HS-5 (cell line): ENCODE measurements around the gene AMIGO1.

Source experiments
- DNase-seq: peaks from one replicate; pipeline ENCODE4 v3.0.0-alpha.2; 2012; ENCODE audit warnings: low read depth

The AMIGO1 gene

DNA sequence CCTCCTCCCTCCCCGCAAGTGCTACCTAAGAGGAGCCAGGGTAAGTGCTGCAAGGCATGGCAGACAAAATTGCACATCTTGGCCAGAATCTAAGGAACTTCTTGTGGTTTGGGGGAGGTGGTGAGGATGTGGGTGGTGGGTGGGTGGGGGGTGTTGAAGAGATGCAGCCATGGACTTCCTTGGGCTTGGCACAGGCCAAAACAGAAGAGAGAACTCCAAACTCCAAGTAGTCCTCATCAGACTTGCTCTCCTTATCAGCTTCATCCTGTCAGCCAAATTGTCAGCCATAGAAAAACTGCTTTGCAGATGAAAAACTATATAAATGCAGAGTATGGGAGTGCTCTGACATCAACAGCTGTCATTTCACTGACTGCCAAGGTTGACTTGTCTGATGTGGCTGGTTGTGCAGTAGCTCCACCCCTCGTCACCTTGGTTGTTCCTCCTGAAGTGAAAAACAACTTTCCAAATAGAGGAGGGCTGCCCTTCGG lies 7.1 kb downstream of the AMIGO1 start:
- no peak for DNase-seq

DNA sequence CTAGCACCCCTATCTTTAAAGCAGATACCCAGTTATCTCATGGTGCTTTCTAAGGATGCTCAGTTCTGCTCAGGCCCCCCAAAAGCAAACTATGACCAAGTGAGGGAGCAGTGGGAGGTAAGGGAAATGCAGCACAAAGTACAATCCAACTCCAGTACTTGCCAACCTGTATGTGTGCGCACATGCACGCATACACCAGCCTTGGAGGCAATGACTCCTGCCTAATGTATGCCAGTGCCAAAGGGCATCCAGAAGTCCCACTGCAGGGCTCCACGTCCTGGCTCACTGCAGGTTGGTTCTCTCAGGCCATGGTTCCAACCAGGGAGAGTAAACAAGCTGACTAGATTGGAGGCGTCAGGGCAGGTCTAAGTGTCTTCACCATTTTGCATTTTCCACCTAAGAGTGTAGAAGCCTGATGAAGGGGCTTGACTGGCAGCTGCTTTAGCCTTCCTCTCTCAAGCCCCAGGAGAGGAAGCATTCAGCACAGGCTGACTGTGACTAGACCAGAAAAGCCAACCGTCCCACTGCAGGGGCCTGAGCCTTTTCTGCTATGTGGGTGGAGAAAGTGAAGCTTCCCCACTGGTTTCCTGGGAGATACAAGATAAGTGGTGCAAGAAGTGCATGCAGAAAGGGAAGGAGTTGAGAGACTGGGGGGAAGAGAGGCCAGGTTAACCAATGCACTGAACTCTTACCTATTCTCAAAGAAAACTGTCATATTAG lies 7.7 kb downstream of the AMIGO1 start:
- no peak for DNase-seq

DNA sequence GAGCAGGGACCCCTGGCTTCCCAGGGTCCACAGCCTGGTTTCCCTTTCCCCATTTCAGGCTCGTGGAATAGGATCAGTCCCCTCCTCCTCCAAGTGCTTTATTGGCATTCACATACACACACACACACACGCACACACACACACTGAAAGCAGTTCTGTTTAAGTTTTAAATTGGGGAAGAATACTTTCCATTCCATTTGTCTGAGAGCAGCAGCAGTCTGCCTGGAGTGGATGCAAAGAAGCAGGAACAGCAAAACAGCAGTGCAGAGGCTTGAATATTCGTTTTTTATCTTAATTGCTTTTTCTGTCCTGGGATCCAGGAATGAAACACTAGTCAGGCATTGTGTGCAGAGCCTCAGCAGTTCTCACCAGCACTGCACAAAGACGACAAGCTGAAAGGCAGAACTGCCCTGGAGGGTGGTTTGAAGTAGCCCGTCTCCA lies 8.6 kb downstream of the AMIGO1 start:
- DNase-seq: no peak

DNA sequence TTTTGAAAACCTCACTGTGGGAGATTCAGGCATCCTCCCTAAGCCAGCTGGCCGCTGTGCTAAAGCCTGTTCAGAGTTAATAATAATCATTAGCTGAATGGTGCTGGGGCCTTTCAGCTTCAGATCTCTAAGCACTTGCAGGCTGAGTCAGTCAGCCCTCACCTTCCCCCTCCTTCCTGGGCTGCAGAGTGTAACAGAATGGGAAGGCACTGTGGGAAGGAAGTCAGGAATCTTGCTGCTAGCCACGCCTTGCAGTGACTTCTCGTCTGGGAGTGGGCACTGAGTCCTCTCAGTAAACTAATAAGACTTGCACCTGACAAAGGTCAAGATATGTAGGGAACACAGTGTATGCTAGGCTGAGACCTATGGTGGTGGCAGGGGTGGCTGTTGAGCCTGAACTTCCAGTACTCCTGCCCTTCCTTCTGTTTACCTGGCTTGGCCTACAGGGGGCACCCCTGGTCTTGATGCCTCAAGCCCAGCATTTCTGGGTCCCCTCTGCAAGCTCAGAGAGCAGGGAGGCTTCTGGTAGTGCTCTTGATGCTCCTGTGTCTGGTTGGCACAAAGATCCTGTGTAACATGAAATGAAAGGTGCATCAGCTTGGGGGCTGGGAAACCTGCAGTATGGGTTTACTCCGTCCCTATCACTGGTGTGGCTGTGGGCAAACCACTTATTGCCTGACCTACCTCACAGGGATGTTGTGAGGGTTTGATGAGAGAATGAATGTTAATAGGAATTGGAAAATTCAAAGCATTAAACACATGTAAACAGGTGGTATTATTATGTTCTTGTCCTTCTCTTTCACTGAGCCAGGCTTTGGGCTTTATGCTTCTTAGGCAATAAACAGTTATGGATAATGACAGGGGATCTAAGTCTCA lies 9.6 kb downstream of the AMIGO1 start:
- DNase-seq: no peak

DNA sequence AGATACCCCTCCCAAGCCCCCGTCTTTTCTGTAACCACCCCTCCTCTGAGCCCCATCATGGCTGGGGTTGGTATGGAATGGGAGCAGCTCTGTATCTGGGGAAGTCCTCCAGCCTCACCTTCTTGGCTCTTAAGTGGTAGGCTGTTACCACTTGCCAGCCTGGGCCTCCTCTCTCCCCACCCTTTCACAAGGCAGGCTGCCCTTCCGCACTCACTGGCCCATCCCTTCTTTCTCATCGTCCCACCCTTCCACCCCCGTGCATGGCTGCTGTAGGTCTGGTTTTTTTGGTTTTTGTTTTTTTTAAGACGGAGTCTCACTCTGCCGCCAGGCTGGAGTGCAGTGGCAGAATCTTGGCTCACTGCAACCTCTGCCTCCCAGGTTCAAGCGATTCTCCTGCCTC lies 10.4 kb downstream of the AMIGO1 start:
- DNase-seq: no peak

DNA sequence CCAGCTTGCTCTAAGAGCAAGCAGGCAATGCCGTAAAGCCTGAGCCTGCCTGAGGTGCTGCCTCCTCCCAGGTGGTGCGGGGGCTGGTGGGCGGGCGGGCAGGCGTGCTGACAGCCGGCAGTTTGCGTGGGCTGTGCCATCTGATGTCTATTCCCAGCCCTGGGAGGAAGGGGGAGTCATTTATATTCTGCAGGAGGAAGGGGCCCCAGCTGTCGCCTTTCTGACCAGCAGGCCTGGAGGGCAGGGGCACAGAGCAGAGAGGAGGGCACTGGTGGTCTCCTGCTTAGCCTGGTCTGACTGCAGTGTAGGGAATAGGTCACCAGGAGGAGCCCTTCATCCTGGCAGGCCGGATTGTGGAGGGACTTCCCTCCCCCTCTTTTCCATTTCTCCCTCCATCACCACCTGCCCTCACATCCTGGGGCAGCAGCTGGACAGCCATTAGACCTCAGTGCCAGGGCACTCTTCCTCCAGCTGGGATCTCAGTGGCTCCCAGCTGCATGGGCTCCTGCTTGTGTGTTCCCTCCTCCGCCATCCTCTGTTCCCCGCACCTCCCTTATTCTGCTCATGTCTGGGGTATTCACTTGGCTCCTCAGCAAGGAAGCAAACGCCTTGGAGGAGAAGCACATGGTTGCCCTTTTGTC lies 11.2 kb downstream of the AMIGO1 start:
- no peak for DNase-seq

DNA sequence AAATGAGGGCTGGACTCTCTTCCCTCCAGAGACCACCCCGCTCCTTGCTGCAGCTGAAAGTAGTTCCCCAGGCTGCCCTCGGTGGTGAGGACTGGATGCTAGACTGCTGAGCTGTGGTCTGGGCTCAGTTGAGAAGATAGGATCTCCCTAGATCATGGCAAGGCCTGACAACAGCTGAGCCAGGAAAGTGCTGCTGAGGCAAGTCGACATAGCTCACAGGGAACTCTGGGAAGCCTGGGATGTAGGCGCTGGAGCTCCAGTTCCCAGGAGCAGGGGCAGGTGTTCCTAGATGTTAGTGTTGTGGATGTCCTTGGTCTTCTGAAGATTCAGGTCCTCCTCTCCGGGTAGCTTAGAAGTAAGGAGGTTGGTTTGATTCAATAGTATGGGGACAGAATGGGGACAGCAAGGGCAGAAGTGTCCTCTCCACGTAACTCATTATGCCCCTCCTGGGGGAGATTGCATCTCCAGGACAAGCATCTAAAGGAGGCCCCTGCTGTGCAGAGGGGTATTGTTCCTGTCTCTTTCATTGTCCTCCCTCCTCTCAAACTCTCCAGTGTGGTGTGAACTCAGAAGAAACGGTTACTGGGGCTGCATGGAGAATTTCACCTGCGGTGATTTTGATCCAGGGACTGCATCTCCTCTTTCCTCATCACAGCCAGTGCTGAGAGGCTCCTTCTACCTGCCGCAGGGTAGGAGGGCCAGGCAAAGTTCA lies 11.9 kb downstream of the AMIGO1 start:
- DNase-seq: no peak

DNA sequence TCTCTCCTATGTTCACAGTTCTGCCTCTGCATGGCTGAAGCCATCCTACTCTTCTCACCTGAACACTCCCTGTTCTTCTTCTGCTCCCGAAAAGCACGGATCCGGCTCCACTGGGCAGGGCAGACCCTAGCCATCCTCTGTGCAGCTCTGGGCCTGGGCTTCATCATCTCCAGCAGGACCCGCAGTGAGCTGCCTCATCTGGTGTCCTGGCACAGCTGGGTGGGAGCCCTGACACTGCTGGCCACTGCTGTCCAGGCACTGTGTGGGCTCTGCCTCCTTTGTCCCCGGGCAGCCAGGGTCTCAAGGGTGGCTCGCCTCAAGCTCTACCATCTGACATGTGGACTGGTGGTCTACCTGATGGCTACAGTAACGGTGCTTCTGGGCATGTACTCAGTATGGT lies 13.8 kb downstream of the AMIGO1 start:
- DNase-seq: no peak

DNA sequence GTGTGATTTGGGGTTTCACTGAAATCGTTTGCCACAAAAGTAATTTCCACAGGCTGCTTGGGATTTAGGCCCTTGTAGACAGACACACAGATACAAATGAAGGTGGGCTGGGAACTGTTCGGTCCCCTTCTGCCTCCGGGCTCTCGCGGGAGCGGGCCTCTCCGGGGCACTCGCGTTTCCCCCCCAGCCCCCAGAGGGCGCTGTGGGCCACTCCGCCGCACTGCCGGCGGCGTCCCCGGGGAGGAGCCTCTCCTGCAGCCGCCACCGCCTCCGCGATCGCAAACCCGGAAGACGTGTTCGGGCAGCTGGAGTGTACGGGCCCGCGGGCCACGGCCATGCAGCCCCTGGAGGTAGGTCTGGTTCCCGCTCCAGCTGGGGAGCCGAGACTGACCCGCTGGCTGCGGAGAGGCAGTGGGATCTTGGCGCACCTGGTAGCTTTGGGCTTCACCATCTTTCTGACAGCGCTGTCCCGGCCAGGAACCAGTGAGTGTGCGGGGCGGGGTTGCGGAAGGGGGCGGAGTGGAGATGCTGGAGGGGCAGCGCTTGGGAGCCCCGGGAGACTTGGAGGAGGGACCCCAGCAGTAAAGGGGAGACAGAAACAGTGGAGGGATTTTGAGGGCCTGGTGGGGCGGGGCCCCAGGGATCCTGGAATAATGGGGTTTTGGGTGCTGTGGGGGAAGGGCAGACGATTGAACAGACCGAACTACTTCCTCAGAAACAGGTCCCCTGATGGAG lies 15.6 kb downstream of the AMIGO1 start, which contains the start of gene CYB561D1:
CYB561D1 (plus strand) TSS at position 290 of the 735 bp plus-strand sequence; CDS start at position 336, 46 bp downstream.
- DNase-seq: peak; percentile 55

DNA sequence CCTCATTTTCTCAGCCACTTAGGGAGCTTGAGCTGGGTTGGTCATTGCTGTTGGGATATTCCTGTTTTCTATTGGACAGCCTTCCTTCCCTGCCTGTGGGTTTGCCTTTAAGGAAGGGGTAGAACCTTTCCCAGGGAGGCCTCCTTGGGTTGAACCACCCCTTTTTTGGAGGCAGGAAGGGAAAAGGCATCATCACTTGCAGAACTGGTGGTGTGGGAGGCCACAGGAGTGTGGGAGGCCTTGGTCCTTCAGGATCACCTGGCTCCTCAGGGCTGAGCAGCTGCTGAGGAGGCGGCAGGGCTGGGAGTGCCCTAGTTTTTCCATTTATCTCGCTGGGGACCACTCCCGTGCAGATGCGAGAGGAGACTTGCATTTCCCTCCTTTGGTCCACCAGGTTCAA lies 16.3 kb downstream of the AMIGO1 start:
- no peak for DNase-seq

DNA sequence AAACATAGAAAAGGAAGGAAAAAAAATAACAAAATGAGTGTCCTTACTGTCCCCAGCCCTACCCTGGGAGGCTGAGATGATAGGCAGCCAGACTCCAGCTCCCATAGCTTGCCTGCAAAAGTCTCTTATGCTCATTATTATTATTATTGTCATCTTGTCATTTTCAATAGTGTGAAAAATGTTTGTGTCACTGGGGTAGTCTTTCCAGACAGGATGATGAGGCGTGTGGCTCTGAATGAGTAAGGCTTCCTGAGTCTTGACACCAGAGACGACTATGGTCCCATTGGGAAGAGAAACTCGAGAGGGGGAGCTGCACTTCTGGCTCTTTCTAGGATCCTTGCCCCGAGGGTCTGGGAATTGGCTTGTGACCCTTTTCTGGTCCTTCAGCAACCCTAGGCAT lies 16.7 kb downstream of the AMIGO1 start:
- no peak for DNase-seq

DNA sequence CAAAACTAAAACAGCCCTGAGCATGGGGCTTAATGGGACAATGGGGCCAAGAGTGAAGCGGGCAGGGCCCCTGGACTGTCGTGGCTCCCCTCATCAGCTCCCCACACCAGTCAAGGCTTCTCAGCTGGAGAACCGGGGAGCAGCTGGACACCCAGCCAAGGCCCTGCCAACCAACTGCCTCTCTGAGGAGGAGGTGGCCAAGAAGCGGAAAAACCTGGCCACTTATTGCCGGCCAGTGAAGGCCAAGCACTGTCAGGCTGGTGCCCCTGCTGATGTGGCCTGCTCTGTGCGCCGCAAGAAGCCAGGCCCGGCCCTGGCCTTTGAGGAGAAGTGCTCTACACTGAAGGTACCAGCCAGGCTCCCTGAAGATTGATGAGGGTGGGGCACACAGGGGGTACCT lies 18.2 kb downstream of the AMIGO1 start:
- no peak for DNase-seq

DNA sequence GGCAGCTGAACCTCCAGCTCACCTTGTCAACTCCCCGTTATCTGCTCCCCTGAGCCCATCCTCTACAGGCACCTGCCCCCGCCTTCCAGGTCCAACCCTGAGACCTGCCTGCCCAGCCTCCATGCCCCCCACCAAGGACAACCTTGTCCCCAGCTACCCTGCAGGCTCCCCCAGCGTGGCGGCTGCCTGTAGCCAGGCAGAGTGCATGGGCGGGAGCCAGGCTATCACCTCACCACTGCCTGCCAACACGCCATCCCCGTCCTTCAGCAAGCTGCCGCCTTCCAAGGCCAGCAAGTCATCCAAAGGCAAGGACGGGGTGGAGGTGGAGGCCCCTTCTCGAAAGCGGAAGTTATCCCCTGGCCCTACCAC lies 18.6 kb downstream of the AMIGO1 start:
- no peak for DNase-seq

DNA sequence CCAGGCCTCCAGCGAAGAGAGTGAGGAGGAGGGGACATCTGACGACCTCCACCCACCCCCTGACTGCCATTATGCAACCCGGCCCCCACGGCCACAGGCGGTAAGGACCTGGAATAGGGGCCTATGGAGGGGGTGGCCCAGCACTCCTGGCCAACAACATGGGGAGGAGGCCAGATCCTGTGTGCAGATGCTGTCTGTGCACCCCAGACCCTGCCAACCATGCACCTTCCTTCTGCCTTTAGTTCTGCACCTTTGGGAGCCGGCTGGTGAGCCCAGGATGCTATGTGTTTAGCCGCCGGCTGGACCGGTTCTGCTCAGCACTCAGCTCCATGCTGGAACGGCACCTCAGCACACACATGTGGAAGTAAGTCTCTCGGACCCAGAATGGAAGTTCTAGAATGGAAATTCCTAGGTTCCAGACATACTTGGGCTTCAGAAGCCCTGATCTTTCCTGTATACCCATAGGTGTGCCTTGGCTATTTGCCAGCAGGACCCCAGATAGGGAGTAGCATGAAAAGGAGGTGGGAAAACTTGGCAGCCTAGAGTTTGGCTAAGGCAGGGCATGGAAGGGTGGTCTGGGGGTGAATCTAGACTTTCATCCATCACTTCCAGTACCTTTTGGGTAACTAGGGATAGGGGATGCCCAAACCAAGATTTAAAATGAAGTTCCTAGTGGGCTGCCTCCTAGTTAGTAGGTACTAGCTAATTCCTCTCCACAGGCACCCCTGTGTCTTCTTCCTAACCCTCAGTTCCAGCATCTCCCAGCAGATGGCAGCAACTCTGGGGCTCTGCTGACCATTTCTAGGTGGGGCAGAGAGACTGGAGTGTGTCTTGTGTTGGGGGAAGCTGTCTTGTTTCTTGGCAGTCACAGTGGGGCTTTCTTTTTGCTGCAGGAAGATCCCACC lies 19.2 kb downstream of the AMIGO1 start:
- no peak for DNase-seq

DNA sequence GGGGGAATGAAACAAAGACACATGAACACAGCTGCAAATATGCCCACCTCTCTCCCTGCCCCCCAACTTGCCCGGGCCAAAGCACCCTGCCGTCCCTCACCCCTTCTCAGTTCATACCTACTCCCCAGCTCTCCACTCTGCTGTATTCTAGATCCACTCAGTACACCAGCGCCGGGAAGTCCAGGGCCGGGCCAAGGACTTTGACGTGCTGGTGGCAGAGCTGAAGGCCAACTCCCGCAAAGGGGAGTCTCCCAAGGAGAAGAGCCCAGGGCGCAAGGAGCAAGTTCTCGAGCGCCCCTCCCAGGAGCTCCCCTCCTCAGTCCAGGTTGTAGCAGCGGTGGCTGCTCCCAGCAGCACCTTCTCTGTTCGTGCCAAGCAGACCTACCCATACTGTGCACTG lies 20.8 kb downstream of the AMIGO1 start:
- no peak for DNase-seq

DNA sequence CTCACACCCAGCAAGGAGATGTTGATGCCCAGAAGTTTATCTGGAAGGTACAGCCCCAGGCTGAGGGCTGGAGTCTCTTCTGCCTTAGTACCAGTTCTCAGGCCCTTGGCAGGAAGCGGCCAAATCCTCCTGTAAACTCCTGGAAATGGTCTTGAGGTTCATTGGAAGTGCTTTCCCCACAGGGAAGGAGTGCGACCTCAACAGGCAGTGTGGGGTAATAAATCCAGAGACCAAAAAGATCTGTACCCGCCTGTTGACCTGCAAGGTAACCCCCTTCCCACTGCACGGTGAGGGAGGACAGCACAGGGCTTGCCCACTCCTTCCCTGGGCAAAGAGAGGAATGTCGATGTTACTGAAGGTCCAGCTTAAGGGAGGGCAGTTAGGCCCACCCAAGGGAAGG lies 21.3 kb downstream of the AMIGO1 start:
- no peak for DNase-seq

DNA sequence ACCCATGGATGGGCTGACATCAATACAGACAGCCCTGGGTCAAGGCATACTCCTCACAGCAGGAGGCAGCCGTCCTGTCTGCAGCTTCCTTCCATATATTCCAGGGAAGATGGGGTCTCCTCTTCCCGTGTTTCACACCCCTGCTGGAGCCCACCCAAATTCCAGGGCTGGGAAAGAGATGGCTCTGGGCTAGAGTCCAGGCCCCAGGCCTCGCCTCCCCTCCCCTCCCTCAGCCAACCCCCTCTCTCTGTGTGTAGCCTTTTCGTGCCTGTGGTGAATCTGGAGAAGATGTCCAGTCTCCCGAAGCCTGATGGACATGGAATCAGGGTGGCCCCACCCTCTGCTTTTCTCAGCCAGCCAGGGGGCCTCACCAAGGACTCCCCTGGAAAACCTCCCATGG lies 22.3 kb downstream of the AMIGO1 start:
- no peak for DNase-seq

DNA sequence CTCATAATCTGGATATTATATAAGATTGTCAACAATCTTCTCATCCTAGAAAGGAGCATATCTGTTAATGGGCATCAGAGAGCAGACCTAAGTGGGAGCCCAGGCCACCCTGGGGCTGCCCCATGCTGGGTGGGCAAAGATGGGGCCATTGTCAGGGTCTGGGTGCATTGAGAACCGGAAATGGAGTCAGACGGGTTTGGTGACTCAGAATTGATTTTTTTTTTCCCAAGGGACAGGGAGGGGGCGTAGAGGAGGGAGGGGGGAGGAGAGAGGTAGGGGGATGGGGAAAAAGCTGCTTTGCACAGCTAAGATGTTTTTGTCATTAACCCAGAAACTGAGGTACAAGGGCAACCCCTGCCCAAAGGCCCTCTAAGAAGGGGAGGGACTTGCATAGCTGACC lies 24.5 kb downstream of the AMIGO1 start:
- no peak for DNase-seq

DNA sequence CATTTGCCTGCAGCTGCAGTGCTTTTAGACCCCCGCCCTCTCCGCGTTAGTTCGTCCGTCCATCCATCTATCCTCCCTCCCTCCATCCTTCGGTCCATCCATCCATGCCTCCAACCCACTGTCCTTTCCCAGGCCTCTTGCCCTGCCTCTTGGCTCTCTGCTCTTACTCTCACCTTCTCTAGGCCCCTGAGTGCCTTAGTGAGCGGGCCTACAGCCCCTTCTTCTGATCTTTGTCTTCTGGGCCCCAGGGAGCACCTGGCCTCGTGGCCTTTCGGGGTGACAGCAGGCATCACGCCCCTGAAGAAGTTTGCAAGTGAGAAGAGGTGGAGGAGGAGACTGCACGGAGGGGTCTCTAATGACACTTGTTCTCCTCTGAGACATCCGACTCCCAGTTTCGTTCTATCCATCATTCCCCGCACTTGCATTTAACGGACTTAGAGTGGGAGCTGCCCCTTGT lies 25.0 kb downstream of the AMIGO1 start:
- no peak for DNase-seq
